Measurements from ENCODE around the gene SPG21. TPM values are rescaled to one million over a fixed set of nuclear protein-coding genes. Genes with fewer than 3 reads are reported as not detected.

SPG21 gene, protein sequence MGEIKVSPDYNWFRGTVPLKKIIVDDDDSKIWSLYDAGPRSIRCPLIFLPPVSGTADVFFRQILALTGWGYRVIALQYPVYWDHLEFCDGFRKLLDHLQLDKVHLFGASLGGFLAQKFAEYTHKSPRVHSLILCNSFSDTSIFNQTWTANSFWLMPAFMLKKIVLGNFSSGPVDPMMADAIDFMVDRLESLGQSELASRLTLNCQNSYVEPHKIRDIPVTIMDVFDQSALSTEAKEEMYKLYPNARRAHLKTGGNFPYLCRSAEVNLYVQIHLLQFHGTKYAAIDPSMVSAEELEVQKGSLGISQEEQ
- total RNA-seq: 100 to 1,000 TPM in 1 of 2 donors, 10 to 100 TPM in 1; 98.4 to 104 TPM

DNA sequence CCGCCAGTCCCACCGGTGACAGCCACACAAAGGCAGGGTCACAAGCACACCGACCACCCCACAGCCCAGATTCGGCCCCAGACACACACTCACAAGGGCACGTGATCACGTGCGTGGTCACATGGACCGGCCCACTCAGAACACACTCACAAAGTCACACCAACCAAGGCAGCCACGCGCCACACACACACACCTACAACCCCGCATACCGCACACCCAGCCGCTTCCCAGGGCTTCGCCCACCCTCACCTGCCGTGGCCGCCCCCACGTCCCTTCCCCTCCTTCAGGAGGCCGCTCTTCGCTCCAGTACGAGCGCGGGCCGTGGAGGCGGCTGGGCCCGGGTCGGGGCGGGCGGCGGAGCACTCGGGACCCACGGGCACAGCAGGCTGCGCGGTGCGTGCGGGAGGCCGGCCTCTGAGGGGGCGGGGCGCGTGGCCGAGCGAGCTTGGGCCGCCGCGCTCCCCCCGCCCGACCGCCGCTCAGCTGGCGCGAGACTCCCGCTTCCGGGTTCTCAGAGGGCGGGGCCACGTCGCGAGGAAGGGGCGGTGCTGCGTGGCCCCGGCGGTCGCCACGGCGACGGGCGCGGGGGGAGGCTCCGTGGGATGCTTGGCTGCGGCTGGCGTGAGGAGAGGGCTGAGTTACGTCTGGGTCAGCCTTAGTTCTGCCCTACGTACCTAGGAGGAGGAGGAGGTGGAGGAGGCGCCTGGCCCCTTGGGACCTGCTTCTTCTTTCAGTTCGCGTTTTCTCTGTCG, at the start of gene SPG21:
SPG21 (minus strand) TSS at position 499 of the 752 bp plus-strand sequence. CDS start 6,345 bp downstream, outside the sequence.

DNA sequence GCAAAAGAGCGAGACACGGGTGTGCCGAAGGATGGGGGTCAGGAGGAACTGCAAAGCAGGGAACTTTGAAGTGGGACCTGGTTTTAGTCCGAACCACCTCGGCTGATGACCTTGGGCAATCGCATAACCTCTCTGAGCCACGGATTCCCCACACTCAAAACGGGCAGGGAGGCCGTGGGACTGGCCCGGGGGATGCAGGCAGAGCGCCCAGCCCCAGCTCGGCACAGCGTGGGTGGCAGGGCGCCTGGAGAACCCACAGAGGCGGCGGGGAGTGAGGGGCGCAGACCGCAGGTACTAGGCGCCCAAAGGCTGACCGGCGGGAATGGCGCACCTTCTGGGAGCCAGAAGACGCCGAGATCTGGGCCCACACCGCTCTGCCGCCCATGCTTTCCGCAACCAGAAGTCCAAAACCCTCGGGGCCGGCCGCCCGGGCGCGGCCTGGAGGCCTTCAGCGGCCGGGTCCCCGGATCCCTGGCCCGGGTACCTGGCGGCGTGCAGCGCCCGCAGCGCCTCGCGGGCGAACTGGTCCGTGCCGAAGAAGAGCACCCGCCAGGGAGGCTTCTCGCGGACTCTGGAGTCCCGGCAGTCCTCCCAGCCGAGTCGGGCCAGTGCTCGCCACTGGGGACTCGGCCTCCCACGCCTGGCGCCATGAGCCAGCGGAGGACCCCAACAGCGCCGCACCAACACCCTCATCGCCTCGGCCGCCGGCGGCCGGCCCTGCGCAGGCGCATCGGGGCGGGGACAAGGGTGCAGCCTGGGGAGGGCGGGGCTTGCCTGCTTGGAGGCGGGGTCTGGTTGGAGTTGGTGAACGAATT, 39.4 kb upstream of the SPG21 start, which contains the start of gene MTFMT:
MTFMT (minus strand) TSS at position 719 of the 815 bp plus-strand sequence; CDS start at position 693, 26 bp downstream.

Other genes starting within 250 kb of the SPG21 start
- under 1 TPM; under 0.01 to 0.34 TPM for gene RBPMS2, start 214.3 kb downstream of the SPG21 start, total RNA-seq
- gene PIF1, start 164.3 kb downstream of the SPG21 start, total RNA-seq: 10 to 100 TPM; 11.0 to 11.7 TPM
- gene PLEKHO2, start 148.0 kb downstream of the SPG21 start, total RNA-seq: 10 to 100 TPM; 49.2 to 58.3 TPM
- gene ANKDD1A, start 78.0 kb downstream of the SPG21 start, total RNA-seq: 1 to 10 TPM; 4.0 to 4.8 TPM
- 10 to 100 TPM; 23.1 to 31.3 TPM for gene MTFMT, start 39.7 kb upstream of the SPG21 start, total RNA-seq
- not detected for gene SLC51B, start 55.5 kb upstream of the SPG21 start, total RNA-seq
- gene RASL12, start 78.1 kb upstream of the SPG21 start, total RNA-seq: under 1 TPM; 0.33 to 0.69 TPM
- gene KBTBD13, start 86.8 kb upstream of the SPG21 start, total RNA-seq: not detected
- 10 to 100 TPM in 1 of 2 donors, 1 to 10 TPM in 1; 5.2 to 11.0 TPM for gene UBAP1L, start 125.3 kb upstream of the SPG21 start, total RNA-seq
- gene PDCD7, start 143.9 kb upstream of the SPG21 start, total RNA-seq: 10 to 100 TPM; 18.2 to 24.3 TPM
- gene CLPX, start 195.4 kb upstream of the SPG21 start, total RNA-seq: 10 to 100 TPM; 38.2 to 38.3 TPM
- not detected for gene CILP, start 221.6 kb upstream of the SPG21 start, total RNA-seq